HuH-7.5 (cell line): Measurements from ENCODE around the gene TMEM131L.

ENCODE experiments used
- DNase-seq: peaks from one replicate; pipeline ENCODE4 v3.0.0; 2011; ENCODE audit warnings: low spot score

TMEM131L gene

GRCh38 chr4:153628796-153629315 lies 162.7 kb downstream of the TMEM131L start:
- DNase-seq: no peak

- no peak for DNase-seq
Measured at GRCh38 chr4:153629776-153630175, 163.6 kb downstream of the TMEM131L start.

- DNase-seq: no peak
Measured at GRCh38 chr4:153634738-153635353, 168.7 kb downstream of the TMEM131L start.

DNA sequence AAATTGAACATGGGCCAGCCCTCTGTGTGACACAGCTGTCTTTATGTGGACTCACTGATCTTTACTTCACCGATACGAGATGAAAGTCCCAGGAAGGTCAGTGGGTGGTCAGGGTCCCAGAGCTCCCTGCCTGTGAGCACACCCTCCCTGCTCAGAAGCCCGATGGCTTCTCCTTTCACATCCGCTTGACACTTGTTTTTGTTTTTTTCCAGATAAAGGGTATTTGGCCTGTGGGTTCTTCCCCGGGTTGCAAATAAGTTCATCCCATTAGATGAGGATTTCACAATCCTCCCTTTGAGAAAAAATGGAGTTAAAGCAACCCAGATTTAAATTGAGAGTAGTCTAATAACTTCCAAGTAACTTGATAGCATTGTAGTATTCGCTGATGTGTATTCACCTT lies 169.7 kb downstream of the TMEM131L start:
- DNase-seq: no peak

DNA sequence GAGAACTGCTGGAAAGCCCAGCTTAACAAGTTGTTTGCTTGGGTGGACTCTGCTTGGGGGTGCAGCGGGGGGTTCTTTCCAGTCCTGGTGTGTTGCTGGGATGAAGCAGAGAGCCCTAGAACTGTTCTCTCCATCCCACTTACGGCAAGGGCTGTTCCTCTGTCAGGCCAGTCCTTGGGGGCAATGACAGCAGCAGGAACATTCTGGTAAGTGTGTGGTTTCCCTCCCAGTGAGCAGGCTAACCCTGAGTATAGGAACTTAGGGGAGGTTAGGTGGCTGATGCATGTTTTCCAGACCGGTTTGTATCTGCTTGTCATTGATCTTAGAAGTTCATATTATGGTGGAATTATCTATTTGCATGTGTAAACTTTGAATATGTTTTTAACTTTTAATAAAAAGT lies 171.0 kb downstream of the TMEM131L start:
- DNase-seq: no peak

DNA sequence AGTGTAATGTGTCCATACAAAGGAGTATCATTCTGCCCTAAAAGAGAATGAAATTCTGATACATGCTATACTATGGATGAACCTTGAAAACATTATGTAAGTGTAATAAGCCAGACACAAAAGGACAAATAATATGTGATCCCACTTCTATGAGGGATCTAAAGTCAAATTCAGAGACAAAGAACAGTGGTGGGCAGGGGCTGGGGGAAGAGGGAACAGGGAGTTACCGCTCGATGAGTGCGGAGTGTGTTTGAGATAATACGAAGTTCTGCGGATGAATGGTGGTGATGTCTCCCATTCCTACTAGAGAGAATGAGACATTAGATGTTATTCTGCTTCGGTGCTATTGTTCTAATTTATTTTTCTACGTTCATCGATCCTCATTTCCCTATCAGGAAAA lies 171.9 kb downstream of the TMEM131L start:
- DNase-seq: no peak

- no peak for DNase-seq
Measured at GRCh38 chr4:153638999-153639398, 172.8 kb downstream of the TMEM131L start.

- no peak for DNase-seq
Measured at GRCh38 chr4:153639833-153640802, 174.0 kb downstream of the TMEM131L start.

DNA sequence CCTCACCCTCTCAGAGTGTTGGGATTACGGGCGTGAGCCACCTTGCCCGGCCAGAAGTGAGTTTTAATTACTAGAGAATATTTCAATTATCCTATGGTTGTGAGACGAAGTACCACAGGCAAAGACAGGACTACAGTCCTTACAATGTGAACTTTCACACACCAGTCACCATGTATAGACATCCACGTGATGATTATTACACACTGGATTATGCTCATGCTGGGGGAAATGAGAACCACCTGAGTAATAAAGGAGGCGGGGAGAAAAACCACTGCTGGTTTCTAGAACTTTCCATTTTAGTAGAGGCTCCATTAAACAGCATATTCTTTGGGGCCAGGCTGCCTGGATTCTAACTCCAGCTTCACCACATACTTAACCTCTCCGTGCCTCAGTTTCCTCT lies 175.4 kb downstream of the TMEM131L start:
- DNase-seq: no peak

GRCh38 chr4:153643406-153644383 lies 177.5 kb downstream of the TMEM131L start:
- DNase-seq: peak; percentile 32

DNA sequence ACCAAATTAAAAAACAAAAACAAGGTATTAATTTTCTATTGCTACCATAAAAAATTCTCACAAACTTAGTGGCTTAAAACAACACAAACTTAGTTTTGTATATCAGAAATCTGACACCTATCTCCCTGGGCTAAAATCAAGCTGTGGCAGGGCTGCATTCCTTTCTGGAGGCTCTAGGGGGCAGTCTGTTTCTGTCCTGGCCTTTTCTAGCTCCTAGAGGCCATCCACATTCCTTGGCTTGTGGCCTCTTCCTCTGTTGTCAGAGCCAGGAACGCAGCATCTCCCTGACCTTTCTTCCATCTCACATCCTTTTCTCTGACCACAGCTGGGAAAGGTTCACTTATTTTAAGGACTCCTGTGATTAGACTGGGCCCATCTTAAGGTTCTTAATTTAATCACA lies 179.0 kb downstream of the TMEM131L start:
- no peak for DNase-seq

DNA sequence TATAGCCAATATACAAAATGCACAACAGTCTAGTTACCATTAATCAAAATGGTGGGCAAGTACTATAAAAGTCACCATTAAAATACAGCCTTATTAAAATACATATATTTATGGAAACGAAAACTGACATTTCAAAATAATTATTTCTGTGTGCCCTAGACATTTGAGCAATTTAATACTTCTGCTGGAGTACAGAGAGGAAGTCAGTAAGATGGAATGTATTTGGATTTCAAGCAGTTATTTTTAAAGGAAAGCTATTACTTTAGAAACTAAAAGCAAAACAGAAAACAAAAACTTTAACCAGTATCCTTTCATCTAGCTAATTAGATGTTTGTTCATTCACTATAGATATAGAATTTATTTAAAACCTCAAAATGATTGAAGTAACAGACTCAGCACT lies 180.1 kb downstream of the TMEM131L start:
- DNase-seq: no peak

DNA sequence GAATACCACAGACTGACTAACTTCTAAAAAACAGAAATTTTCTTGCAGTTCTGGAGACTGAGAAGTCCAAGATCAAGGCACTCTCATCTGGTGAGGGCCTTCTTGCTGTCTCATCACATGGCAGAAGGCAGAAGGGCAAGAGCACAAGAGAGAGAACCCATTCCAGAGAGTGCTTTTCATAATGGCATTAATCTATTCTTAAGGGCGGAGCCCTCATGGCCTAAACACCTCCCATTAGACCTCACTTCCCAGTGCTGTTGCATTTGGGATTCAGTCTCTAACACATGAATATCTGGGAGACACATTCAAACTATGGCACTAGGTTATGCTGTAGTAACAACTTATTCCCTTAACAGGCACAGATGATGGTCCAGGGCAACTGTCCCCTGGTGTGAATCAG lies 180.8 kb downstream of the TMEM131L start:
- DNase-seq: no peak

DNA sequence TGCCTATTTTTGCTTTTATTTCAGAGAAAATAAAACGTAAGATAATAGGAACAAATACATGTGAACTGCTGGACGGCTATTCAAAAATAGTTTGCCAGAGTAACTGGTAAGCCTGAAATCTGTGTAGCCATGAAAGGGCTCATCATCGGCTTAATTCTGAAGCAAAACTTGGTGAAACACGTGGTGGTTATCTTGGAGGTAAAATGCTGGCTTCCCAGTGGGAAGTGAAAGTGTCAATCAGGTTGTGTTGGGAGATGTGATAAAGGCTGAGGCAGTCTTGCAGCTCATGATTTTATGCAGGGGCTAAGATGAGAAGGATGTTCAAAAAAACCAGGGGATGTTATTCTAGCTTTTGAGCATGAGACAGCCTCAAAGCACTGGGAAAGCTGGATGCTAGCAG lies 181.8 kb downstream of the TMEM131L start:
- DNase-seq: no peak

DNA sequence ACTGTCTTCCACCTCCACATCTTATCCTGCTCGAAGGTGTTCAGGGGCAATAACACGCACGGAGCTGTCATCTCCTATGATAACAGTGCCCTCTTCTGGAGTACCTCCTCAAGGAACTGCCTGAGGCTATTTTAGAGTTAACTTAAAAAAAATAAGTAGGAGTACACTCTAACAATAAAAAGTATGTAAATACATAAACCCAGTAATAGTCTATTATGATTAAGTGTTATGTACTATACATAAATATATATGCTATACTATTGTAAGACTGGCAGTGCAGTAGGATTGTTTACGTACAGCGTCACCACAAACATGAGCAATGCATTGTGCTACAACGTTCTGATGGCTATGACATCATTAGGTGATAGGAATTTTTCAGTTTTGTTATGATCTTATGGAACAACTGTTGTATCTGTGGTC lies 183.4 kb downstream of the TMEM131L start:
- no peak for DNase-seq

DNA sequence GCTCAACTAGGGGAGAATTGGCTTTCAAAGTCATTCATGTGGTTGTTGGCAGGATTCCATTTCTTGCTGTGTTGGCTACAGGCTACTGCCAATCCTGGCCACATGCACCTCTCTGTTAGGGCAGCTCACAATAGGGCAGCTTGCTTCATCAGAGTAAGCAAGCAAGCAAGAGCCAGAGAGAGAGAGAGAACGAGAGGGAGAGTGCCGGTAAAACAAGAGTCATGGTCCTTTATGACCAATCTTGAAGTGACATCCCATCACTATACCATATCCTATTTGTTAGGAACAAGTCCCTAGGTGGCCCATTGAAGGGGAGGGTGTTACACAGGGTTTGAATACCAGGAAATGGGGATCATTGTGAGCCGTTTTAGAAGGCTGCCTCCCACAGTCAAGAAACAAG lies 185.0 kb downstream of the TMEM131L start:
- DNase-seq: no peak

GRCh38 chr4:153651587-153651986 lies 185.4 kb downstream of the TMEM131L start:
- no peak for DNase-seq

GRCh38 chr4:153652051-153652784 lies 186.1 kb downstream of the TMEM131L start:
- no peak for DNase-seq

- DNase-seq: no peak
Measured at GRCh38 chr4:153655002-153655541, 188.9 kb downstream of the TMEM131L start.

DNA sequence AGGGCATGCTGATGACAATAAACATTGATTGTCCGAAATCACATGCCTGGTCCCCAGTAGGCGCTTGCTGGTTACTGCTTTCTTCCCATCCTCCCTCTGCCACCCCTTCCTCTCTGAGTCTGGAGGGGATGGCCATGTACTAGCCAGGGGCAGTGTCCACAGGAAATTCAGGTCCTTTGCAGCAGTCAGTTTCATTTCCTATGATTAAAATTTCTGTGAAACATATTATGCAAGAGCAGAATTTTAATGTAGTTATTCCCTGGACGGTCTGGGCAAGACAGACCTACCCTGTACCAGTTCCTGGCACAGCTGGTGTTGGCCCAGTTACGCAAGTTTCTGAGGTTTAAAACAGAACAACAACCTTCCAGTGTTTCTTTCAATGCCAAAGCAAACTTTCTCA lies 189.8 kb downstream of the TMEM131L start:
- no peak for DNase-seq

DNA sequence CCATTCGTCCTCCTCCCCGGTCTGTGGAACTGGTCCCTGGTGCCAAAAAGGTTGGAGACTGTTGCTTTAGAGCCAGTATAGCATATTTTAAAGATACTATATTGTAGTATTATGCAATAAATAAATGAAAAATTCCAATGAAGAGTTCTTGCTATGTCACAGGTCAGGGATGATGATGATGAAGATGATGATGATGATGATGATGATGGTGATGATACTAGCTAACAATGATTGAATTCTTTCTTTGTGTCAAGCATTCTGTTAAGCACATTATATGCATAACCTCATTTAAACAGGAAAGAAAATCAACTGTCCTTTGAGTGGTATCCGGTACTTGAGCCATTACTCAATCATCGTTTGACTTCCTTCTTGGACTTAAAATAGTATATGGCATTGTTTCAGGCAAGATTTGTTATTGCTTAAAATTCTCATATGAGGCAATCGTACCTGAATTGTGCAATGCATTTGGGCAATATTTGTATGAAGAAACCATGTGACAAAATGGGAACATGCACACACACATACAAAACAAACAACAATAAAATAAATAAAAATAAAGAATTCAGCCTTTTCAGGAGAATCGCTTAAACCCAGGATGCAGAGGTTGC lies 195.2 kb downstream of the TMEM131L start:
- no peak for DNase-seq
